Measurements from ENCODE around the gene CPA3.

CPA3 gene

DNA sequence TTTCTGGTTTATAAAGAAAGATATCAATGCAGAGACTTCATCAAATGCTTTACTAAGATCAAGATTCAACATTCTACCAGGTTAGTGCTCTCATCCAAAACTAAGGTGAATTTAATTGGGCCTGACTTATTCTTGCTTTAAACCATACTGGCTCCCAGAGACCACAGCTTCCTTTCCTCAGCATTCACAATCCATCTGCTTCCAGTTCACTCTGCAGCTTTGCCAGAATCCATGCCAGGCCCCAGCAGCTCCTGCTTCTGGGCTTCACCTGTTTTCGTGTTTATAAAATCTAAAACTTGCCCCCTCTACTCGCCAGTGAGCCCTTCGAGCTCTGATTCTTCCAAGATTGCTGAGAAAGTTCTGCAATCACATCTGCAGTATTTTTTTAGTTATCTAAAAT, 35.2 kb upstream of the CPA3 start:
- no peaks in the 10 kb centered on the region for H3K36me3 ChIP-seq (ENCODE audit: control insufficient read depth in 2 of 2, insufficient read depth in 1 of 2, low read length in 2 of 2)
- ChIA-PET POLR2A (no interaction called here), CTCF (no interaction called here)
- no peak overlapping the region for H3K27ac ChIP-seq (ENCODE audit: extremely low read depth, low read depth, low read length)
- H3K9me3 ChIP-seq (ENCODE audit: control insufficient read depth, insufficient read depth, low read depth, low read length) = no peaks in the 10 kb centered on the region
- no peak overlapping the region for H3K4me3 ChIP-seq (ENCODE audit: low read depth, low read length)
- TF ChIP-seq, protein P1, sequence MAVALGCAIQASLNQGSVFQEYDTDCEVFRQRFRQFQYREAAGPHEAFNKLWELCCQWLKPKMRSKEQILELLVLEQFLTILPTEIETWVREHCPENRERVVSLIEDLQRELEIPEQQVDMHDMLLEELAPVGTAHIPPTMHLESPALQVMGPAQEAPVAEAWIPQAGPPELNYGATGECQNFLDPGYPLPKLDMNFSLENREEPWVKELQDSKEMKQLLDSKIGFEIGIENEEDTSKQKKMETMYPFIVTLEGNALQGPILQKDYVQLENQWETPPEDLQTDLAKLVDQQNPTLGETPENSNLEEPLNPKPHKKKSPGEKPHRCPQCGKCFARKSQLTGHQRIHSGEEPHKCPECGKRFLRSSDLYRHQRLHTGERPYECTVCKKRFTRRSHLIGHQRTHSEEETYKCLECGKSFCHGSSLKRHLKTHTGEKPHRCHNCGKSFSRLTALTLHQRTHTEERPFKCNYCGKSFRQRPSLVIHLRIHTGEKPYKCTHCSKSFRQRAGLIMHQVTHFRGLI (tag by site-specific recombination; IDR thresholded peaks at IDR 0.05) = no peak
- TF ChIP-seq, protein P2, sequence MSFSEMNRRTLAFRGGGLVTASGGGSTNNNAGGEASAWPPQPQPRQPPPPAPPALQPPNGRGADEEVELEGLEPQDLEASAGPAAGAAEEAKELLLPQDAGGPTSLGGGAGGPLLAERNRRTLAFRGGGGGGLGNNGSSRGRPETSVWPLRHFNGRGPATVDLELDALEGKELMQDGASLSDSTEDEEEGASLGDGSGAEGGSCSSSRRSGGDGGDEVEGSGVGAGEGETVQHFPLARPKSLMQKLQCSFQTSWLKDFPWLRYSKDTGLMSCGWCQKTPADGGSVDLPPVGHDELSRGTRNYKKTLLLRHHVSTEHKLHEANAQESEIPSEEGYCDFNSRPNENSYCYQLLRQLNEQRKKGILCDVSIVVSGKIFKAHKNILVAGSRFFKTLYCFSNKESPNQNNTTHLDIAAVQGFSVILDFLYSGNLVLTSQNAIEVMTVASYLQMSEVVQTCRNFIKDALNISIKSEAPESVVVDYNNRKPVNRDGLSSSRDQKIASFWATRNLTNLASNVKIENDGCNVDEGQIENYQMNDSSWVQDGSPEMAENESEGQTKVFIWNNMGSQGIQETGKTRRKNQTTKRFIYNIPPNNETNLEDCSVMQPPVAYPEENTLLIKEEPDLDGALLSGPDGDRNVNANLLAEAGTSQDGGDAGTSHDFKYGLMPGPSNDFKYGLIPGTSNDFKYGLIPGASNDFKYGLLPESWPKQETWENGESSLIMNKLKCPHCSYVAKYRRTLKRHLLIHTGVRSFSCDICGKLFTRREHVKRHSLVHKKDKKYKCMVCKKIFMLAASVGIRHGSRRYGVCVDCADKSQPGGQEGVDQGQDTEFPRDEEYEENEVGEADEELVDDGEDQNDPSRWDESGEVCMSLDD (tag by site-specific recombination; IDR thresholded peaks at IDR 0.05) = no peak
- TF ChIP-seq, protein P3, sequence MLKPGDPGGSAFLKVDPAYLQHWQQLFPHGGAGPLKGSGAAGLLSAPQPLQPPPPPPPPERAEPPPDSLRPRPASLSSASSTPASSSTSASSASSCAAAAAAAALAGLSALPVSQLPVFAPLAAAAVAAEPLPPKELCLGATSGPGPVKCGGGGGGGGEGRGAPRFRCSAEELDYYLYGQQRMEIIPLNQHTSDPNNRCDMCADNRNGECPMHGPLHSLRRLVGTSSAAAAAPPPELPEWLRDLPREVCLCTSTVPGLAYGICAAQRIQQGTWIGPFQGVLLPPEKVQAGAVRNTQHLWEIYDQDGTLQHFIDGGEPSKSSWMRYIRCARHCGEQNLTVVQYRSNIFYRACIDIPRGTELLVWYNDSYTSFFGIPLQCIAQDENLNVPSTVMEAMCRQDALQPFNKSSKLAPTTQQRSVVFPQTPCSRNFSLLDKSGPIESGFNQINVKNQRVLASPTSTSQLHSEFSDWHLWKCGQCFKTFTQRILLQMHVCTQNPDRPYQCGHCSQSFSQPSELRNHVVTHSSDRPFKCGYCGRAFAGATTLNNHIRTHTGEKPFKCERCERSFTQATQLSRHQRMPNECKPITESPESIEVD (tag by site-specific recombination; IDR thresholded peaks at IDR 0.05) = no peak
- TF ChIP-seq ZNF843 (tag by site-specific recombination; IDR thresholded peaks at IDR 0.05) = no peak
- no peak for TF ChIP-seq HOXD13 (CRISPR knock-in tag; IDR thresholded peaks at IDR 0.05; ENCODE audit: borderline replicate concordance)
- TF ChIP-seq TRIM28 (IDR thresholded peaks at IDR 0.05; ENCODE audit: borderline replicate concordance, low read length) = no peak
- TF ChIP-seq, protein P4, sequence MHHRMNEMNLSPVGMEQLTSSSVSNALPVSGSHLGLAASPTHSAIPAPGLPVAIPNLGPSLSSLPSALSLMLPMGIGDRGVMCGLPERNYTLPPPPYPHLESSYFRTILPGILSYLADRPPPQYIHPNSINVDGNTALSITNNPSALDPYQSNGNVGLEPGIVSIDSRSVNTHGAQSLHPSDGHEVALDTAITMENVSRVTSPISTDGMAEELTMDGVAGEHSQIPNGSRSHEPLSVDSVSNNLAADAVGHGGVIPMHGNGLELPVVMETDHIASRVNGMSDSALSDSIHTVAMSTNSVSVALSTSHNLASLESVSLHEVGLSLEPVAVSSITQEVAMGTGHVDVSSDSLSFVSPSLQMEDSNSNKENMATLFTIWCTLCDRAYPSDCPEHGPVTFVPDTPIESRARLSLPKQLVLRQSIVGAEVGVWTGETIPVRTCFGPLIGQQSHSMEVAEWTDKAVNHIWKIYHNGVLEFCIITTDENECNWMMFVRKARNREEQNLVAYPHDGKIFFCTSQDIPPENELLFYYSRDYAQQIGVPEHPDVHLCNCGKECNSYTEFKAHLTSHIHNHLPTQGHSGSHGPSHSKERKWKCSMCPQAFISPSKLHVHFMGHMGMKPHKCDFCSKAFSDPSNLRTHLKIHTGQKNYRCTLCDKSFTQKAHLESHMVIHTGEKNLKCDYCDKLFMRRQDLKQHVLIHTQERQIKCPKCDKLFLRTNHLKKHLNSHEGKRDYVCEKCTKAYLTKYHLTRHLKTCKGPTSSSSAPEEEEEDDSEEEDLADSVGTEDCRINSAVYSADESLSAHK (tag by site-specific recombination; IDR thresholded peaks at IDR 0.05) = no peak
- TF ChIP-seq, protein P5, sequence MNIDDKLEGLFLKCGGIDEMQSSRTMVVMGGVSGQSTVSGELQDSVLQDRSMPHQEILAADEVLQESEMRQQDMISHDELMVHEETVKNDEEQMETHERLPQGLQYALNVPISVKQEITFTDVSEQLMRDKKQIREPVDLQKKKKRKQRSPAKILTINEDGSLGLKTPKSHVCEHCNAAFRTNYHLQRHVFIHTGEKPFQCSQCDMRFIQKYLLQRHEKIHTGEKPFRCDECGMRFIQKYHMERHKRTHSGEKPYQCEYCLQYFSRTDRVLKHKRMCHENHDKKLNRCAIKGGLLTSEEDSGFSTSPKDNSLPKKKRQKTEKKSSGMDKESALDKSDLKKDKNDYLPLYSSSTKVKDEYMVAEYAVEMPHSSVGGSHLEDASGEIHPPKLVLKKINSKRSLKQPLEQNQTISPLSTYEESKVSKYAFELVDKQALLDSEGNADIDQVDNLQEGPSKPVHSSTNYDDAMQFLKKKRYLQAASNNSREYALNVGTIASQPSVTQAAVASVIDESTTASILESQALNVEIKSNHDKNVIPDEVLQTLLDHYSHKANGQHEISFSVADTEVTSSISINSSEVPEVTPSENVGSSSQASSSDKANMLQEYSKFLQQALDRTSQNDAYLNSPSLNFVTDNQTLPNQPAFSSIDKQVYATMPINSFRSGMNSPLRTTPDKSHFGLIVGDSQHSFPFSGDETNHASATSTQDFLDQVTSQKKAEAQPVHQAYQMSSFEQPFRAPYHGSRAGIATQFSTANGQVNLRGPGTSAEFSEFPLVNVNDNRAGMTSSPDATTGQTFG (tag by site-specific recombination; IDR thresholded peaks at IDR 0.05; ENCODE audit: borderline replicate concordance) = no peak
- TF ChIP-seq, protein P6, sequence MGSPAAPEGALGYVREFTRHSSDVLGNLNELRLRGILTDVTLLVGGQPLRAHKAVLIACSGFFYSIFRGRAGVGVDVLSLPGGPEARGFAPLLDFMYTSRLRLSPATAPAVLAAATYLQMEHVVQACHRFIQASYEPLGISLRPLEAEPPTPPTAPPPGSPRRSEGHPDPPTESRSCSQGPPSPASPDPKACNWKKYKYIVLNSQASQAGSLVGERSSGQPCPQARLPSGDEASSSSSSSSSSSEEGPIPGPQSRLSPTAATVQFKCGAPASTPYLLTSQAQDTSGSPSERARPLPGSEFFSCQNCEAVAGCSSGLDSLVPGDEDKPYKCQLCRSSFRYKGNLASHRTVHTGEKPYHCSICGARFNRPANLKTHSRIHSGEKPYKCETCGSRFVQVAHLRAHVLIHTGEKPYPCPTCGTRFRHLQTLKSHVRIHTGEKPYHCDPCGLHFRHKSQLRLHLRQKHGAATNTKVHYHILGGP (tag by site-specific recombination; IDR thresholded peaks at IDR 0.05) = no peak
- TF ChIP-seq, protein P7, sequence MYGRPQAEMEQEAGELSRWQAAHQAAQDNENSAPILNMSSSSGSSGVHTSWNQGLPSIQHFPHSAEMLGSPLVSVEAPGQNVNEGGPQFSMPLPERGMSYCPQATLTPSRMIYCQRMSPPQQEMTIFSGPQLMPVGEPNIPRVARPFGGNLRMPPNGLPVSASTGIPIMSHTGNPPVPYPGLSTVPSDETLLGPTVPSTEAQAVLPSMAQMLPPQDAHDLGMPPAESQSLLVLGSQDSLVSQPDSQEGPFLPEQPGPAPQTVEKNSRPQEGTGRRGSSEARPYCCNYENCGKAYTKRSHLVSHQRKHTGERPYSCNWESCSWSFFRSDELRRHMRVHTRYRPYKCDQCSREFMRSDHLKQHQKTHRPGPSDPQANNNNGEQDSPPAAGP (tag by site-specific recombination; IDR thresholded peaks at IDR 0.05) = no peak
- no peaks in the 10 kb centered on the region for H3K4me1 ChIP-seq (ENCODE audit: control insufficient read depth, insufficient read depth, low read length)

DNA sequence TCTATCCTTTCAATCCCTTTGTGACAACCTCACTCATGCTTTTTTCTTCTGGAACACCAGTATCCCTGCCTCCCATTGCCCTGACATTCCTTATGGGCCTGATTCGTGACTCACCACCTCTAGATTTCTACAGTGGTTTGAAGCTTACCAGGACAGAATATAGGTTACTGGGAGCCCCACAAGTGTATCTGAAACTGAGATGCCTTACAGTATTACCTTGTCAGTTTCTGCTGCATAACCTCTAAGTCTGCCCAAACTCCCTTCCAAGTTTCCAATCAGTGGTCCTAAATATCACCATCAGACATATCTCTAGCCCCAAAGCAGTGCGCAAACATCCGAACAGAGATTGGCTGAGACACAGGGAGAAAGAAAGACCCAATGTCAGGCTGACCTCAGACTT, 31.9 kb upstream of the CPA3 start:
- POLR2A ChIA-PET = no interaction called here
- H3K27ac ChIP-seq (ENCODE audit: extremely low read depth, low read depth, low read length) = no peak overlapping the region
- TF ChIP-seq ZBTB20 (tag by site-specific recombination; IDR thresholded peaks at IDR 0.05) (no peak), ZFHX2 (tag by site-specific recombination; conservative IDR thresholded peaks at IDR 0.05) (no peak)
- H3K36me3 ChIP-seq (ENCODE audit: control insufficient read depth in 2 of 2, insufficient read depth in 1 of 2, low read length in 2 of 2) = no peaks in the 10 kb centered on the region
- no peaks in the 10 kb centered on the region for H3K4me1 ChIP-seq (ENCODE audit: control insufficient read depth, insufficient read depth, low read length)
- no peaks in the 10 kb centered on the region for H3K9me3 ChIP-seq (ENCODE audit: control insufficient read depth, insufficient read depth, low read depth, low read length)
- CTCF ChIA-PET = no interaction called here
- H3K4me3 ChIP-seq (ENCODE audit: low read depth, low read length) = no peak overlapping the region
